A549 (cell line): Measurements from ENCODE around the gene RNU1-1.
"Not testable (repeated sequence)": the region's sequence is repeated elsewhere in the genome, so short reads cannot be mapped to it uniquely, and the experiment has no call there.

Experiments used
- POLR2A ChIP-seq: IDR thresholded peaks from 2 replicates; pipeline ENCODE4 v1.6.1; 2012; ENCODE audit warnings: mild to moderate bottlenecking, low read length
- ZFP36 ChIP-seq: fragments of 450-650 bp; IDR thresholded peaks from 2 replicates; pipeline ENCODE4 v1.6.1; 2014; ENCODE audit warnings: borderline replicate concordance; ENCODE audit not compliant: partially characterized antibody
- ZSCAN20 ChIP-seq: fragments of 250-450 bp; sonication (Bioruptor Pico); IDR thresholded peaks from 2 replicates; pipeline ENCODE4 v1.8.0; 2022; ENCODE audit warnings: mild to moderate bottlenecking, moderate library complexity
- TF ChIP-seq, protein P1 (sequence below): IDR thresholded peaks from 2 replicates; pipeline ENCODE4 v1.6.1; 2012
- TF ChIP-seq, protein P2 (sequence below): fragments of >200 bp; sonication (Bioruptor Twin); formaldehyde crosslinking; IDR thresholded peaks from 3 replicates; pipeline ENCODE4 v1.5.1; 2016

DNA sequence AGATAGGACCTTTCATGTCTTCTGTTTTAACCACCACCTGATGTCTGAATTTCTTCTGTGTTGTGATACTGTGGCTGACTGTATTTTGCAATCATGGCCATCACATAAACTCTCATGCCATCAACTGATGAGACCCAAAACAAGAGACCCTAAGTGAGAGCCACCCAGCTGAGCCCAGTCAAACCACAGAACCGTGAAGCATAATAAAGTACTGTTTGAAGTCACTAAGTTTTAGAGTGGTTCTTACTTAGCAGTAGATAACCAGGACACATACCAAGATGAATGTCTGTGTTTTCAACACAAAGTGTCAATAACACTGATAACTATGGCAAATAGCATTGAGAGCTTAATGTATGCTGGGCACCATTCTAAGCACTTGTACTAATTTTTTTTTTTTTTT is 35.5 kb upstream of the RNU1-1 start:
- TF ChIP-seq, protein P1, sequence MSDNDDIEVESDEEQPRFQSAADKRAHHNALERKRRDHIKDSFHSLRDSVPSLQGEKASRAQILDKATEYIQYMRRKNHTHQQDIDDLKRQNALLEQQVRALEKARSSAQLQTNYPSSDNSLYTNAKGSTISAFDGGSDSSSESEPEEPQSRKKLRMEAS, result not testable (repeated sequence)
- TF ChIP-seq, protein P2, sequence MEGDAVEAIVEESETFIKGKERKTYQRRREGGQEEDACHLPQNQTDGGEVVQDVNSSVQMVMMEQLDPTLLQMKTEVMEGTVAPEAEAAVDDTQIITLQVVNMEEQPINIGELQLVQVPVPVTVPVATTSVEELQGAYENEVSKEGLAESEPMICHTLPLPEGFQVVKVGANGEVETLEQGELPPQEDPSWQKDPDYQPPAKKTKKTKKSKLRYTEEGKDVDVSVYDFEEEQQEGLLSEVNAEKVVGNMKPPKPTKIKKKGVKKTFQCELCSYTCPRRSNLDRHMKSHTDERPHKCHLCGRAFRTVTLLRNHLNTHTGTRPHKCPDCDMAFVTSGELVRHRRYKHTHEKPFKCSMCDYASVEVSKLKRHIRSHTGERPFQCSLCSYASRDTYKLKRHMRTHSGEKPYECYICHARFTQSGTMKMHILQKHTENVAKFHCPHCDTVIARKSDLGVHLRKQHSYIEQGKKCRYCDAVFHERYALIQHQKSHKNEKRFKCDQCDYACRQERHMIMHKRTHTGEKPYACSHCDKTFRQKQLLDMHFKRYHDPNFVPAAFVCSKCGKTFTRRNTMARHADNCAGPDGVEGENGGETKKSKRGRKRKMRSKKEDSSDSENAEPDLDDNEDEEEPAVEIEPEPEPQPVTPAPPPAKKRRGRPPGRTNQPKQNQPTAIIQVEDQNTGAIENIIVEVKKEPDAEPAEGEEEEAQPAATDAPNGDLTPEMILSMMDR, result not testable (repeated sequence)
- not testable (repeated sequence) for TF ChIP-seq ZFP36; ZSCAN20 (CRISPR knock-in tag); POLR2A
